ENCODE data around the gene HELLS. TPM values are rescaled to one million over a fixed set of nuclear protein-coding genes. Genes with fewer than 3 reads are reported as not detected.

The HELLS gene
- total and polyA plus RNA-seq, 2 experiments from 2014 or later, result 776 to 913 TPM

GRCh38 chr10:94617389-94617944 is 71.9 kb downstream of the HELLS start (continued):
- TF ChIP-seq REST (IDR thresholded peaks at IDR 0.05; ENCODE audit: unreplicated experiment) (no peak), ETS1 (IDR thresholded peaks at IDR 0.05) (no peak), JUNB (IDR thresholded peaks at IDR 0.05; ENCODE audit: unreplicated experiment) (no peak)

DNA sequence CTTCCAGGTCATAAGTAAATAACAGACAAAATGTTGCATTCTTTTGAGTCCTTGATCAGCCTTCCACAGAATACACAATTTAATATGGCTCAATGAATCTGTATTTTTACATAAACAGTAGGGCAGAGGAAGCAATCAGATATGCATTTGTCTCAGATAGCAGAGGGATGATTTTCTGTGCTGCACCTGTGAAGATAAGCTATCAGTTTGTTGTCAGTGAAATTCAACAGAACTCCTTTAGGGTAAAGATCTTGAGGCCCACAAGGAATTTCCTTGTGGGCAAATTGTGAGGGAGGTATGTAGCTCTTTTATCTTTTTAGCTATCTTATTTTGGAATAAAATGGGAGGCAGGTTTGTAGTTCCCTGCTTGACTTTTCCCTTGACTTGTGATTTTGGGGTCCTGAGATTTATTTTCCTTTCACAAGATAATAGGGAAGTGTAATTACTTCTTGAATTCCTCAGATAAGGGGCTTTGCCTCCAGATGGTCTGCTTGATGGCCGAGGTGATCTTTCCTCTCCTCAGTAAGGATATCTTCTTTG is 77.1 kb downstream of the HELLS start:
- H3K27ac Mint-ChIP-seq, result peak overlapping the region; percentile 72
- no peaks in the 10 kb centered on the region for H3K27me3 Mint-ChIP-seq (ENCODE audit: insufficient read depth, low read depth, poor library complexity)
- Histone ChIP-seq H3K27me3 (ENCODE audit: insufficient read depth) (no peaks in the 10 kb centered on the region), H3K4me2 (peak overlapping the region; percentile 48), H3K79me2 (replicated peaks; ENCODE audit: insufficient read depth) (no peaks in the 10 kb centered on the region), H3K4me3 (peak overlapping the region; percentile 19), H3F3A (replicated peaks; ENCODE audit: low read depth) (no peaks in the 10 kb centered on the region; the same call in 1 of the 2 replicates), H3K27ac (ENCODE audit: low read depth) (peak overlapping the region; percentile 85), H4K20me1 (replicated peaks; ENCODE audit: insufficient read depth) (no peaks in the 10 kb centered on the region), H3K9me2 (ENCODE audit: insufficient read depth) (no peaks in the 10 kb centered on the region), H3K36me3 (ENCODE audit: insufficient read depth) (no peaks in the 10 kb centered on the region), H3K4me1 (ENCODE audit: insufficient read depth) (peaks cover 41% of the 10 kb centered on the region), H2AFZ (no peak overlapping the region)
- no peak for TF ChIP-seq ZNF114 (CRISPR knock-in tag; IDR thresholded peaks at IDR 0.05)
- 0 out of 2 replicates have a peak, but pooled peaks have one; percentile 0 for TF ChIP-seq ZNF462 (CRISPR knock-in tag; IDR thresholded peaks at IDR 0.05)
- DNase-seq (ENCODE audit: low spot score) (no peak), ATAC-seq (no peak)
- no peak overlapping the region for H3K4me3 Mint-ChIP-seq
- peaks cover 42% of the 10 kb centered on the region for H3K4me1 Mint-ChIP-seq
- H3K36me3 Mint-ChIP-seq (ENCODE audit: low read depth), result peaks cover 25% of the 10 kb centered on the region
- peaks cover 11% of the 10 kb centered on the region for H3K9me3 Mint-ChIP-seq

Measured in GM23338 (cell line).